Activated naive CD8-positive, alpha-beta T cell (primary cell): Measurements from ENCODE around the gene SRC.

Experiments
- H3K27ac Mint-ChIP-seq: one replicate; pipeline ENCODE4 v1.8.0; 2021; ENCODE audit warnings: mixed read lengths
- H3K27me3 Mint-ChIP-seq: one replicate; pipeline ENCODE4 v1.8.0; 2021; ENCODE audit warnings: mixed read lengths
- H3K36me3 Mint-ChIP-seq: one replicate; pipeline ENCODE4 v1.8.0; 2021; ENCODE audit warnings: mixed read lengths
- H3K4me1 Mint-ChIP-seq: one replicate; pipeline ENCODE4 v1.8.0; 2021; ENCODE audit warnings: low read depth, mixed read lengths
- H3K4me3 Mint-ChIP-seq: one replicate; pipeline ENCODE4 v1.8.0; 2021; ENCODE audit warnings: mild to moderate bottlenecking, mixed read lengths
- H3K9me3 Mint-ChIP-seq: one replicate; pipeline ENCODE4 v1.8.0; 2021; ENCODE audit warnings: low read depth, mixed read lengths

The SRC gene

GRCh38 chr20:37404461-37404890 is 58.5 kb downstream of the SRC start:
- no peaks in the 10 kb centered on the region for H3K9me3 Mint-ChIP-seq
- no peak overlapping the region for H3K4me3 Mint-ChIP-seq
- H3K4me1 Mint-ChIP-seq, result peaks cover 13% of the 10 kb centered on the region
- peaks cover 14% of the 10 kb centered on the region for H3K27me3 Mint-ChIP-seq
- no peaks in the 10 kb centered on the region for H3K36me3 Mint-ChIP-seq
- H3K27ac Mint-ChIP-seq, result no peak overlapping the region

DNA sequence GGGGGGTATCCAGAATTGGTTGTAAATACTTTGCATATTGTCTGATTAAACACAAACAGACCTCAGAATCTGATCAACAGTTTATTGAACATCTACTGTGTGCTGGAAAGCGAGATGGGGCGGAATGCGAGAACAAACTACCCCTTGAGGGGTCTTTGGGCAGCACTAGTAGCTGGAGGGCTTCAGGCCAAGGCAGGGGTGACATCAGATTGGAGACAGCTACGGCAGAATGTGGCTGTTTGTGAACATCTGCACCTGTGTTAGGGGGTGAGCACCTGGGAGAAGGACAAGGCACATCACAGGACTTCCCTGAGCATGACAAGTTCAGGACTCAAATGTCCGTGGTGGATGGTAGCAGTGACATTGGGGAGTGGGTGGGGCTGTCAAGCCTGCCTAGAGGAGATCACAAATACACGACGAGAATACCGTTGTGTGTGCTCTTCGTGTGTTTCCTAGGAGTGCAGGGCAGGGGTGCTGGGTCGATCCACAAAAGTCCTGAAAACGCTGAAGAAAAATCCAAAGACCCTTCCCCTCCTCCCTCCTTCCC is 59.5 kb downstream of the SRC start:
- H3K36me3 Mint-ChIP-seq, result no peaks in the 10 kb centered on the region
- peaks cover 13% of the 10 kb centered on the region for H3K4me1 Mint-ChIP-seq
- no peaks in the 10 kb centered on the region for H3K9me3 Mint-ChIP-seq
- H3K27me3 Mint-ChIP-seq, result peaks cover 17% of the 10 kb centered on the region
- H3K27ac Mint-ChIP-seq, result no peak overlapping the region
- H3K4me3 Mint-ChIP-seq, result peak overlapping the region; percentile 66

GRCh38 chr20:37406010-37406998 is 60.4 kb downstream of the SRC start:
- no peaks in the 10 kb centered on the region for H3K36me3 Mint-ChIP-seq
- peaks cover 17% of the 10 kb centered on the region for H3K27me3 Mint-ChIP-seq
- H3K4me3 Mint-ChIP-seq, result peak overlapping the region; percentile 75
- H3K27ac Mint-ChIP-seq, result peak overlapping the region; percentile 66
- H3K9me3 Mint-ChIP-seq, result no peaks in the 10 kb centered on the region
- peaks cover 13% of the 10 kb centered on the region for H3K4me1 Mint-ChIP-seq

DNA sequence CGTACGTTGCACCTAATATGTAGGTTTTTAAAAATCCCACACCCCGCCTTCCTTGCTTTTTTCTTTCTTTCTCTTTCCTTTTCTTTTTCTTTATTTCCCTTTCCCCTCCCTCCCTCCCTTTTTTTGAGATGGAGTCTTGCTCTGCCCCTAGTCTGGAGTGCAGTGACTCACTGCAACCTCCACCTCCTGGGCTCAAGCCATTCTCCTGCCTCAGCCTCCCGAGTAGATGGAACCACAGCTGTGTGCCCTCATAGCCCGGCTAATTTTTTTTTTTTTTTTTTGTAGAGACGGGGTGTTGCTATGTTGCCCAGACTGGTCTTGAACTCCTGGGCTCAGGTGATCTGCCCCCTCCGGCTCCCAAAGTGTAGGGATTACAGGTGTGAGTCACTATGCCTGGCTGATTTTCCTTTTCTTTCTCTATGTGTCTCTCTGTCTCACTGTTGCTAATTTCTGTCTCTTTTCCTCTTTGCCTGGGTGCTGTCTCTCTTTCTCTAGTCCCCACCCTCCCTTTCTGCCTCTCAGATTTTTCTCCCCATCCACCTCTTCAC is 61.2 kb downstream of the SRC start:
- peaks cover 13% of the 10 kb centered on the region for H3K4me1 Mint-ChIP-seq
- no peaks in the 10 kb centered on the region for H3K36me3 Mint-ChIP-seq
- peak overlapping the region; percentile 75 for H3K4me3 Mint-ChIP-seq
- peaks cover 17% of the 10 kb centered on the region for H3K27me3 Mint-ChIP-seq
- H3K27ac Mint-ChIP-seq, result peak overlapping the region; percentile 66
- no peaks in the 10 kb centered on the region for H3K9me3 Mint-ChIP-seq

- Mint-ChIP-seq H3K4me1 (peaks cover 13% of the 10 kb centered on the region), H3K36me3 (no peaks in the 10 kb centered on the region), H3K4me3 (peak overlapping the region; percentile 55), H3K27me3 (peaks cover 17% of the 10 kb centered on the region), H3K27ac (no peak overlapping the region), H3K9me3 (no peaks in the 10 kb centered on the region)
These were observed 61.6 kb downstream of the SRC start for GRCh38 chr20:37407573-37408002.

DNA sequence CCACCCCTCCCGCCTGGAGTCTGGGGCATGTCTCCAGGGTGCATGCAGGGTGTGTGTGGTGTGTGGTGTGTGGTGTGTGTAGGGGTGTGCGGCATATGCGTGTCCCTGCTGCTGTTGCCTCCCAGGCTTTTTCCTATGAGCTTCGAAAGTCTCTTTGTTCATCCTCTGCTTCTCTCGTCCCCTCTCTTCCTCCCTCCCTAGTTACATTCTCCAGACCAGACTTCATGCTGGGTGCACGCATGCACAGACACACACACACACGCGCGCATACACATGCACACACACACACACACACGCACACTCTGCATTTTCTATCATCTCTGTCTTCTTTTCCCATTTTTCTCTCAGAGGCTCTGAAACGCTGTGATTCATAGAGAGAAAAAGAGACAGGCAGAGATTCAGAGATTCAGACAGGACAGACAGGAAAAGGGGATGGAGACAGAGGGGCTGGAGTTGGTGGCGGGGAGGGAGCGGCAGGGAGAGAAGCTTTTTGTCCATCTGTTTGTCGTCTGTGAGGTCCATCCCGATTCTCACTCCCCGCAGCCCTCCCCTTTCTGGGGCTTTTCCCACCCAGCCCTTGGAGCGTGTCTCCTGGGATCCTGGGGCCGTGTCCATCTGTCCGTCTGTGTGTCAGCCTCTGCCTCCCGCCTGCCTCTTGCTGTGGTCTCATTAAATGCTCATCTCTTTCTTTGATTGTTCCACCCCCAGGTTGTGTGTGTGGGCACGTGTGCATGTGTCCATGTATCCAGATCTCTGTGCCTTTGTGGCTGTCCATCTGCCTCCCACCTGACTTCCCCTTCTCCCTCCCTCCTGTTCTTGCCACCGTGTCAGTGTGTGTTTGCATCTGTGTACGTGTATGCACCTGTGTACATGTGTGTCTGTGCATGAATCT is 62.6 kb downstream of the SRC start:
- Mint-ChIP-seq H3K9me3 (no peaks in the 10 kb centered on the region), H3K36me3 (no peaks in the 10 kb centered on the region), H3K4me1 (peaks cover 13% of the 10 kb centered on the region), H3K27me3 (peaks cover 17% of the 10 kb centered on the region), H3K4me3 (peak overlapping the region; percentile 46), H3K27ac (no peak overlapping the region)

DNA sequence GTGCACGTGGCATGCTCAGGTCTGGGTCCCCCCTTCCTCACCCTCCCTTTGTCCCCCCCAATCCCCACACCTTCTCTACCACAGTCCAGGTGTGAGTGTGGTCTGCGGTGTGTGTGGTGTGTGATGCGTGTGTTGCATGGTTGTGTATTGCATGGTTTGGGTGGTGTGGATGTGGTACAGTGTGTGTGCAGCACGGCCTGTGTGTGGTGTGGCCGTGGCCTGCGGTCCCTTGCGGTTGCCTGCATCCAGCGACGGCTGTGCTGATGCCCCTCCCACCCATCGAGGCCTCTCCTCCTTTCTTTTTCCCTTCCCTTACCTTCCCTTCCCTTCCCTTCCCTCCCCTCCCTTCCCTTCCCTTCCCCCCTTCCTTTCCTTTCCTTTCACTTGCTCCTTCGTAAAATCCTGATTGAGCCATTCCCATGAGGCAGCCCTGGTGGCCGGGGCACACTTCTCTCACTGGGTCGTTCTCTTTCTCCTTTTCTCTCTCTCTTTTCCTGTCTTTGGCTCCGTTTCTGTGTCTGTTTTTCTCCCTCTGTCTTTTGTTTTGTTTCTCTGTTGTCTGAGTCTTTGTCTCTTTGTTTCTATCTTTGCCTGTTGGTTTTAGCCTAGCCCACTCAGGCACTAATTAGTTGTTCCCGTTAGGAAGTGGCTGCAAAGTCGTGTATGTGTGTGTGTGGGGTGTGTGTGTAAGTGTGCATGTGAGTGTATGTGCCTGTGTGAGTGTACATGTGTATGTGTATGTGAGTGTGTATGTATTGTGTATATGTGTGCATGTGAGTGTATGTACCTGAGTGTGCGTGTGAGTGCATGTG is 65.7 kb downstream of the SRC start:
- peaks cover 9% of the 10 kb centered on the region for H3K4me1 Mint-ChIP-seq
- H3K4me3 Mint-ChIP-seq, result no peak overlapping the region
- H3K36me3 Mint-ChIP-seq, result no peaks in the 10 kb centered on the region
- H3K9me3 Mint-ChIP-seq, result no peaks in the 10 kb centered on the region
- no peak overlapping the region for H3K27ac Mint-ChIP-seq
- H3K27me3 Mint-ChIP-seq, result peaks cover 14% of the 10 kb centered on the region

DNA sequence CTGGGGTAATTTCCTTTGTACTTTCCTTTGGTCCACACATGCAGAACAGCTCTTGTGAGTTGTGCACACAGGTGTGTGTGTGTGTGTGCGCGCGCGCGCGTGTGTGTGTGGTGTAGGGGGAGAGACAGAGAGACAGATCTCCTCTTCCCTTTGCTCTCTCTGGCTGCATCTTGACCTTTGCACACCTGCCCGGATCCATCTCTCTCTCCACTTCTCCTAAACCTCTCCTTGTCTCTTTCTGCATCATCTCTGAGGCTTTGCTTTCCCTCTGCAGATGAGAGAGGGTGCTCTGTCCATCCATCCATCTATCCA is 67.0 kb downstream of the SRC start:
- H3K4me3 Mint-ChIP-seq, result no peak overlapping the region
- no peaks in the 10 kb centered on the region for H3K9me3 Mint-ChIP-seq
- peaks cover 12% of the 10 kb centered on the region for H3K27me3 Mint-ChIP-seq
- no peaks in the 10 kb centered on the region for H3K36me3 Mint-ChIP-seq
- H3K27ac Mint-ChIP-seq, result no peak overlapping the region
- H3K4me1 Mint-ChIP-seq, result peaks cover 1% of the 10 kb centered on the region

- H3K4me3 Mint-ChIP-seq, result peak overlapping the region; percentile 17
- peaks cover 1% of the 10 kb centered on the region for H3K4me1 Mint-ChIP-seq
- no peaks in the 10 kb centered on the region for H3K36me3 Mint-ChIP-seq
- H3K9me3 Mint-ChIP-seq, result no peaks in the 10 kb centered on the region
- no peak overlapping the region for H3K27ac Mint-ChIP-seq
- H3K27me3 Mint-ChIP-seq, result peaks cover 10% of the 10 kb centered on the region
These were observed 67.4 kb downstream of the SRC start for GRCh38 chr20:37413379-37413778.

- no peaks in the 10 kb centered on the region for H3K36me3 Mint-ChIP-seq
These were observed 68.5 kb downstream of the SRC start for GRCh38 chr20:37414224-37415035.

DNA sequence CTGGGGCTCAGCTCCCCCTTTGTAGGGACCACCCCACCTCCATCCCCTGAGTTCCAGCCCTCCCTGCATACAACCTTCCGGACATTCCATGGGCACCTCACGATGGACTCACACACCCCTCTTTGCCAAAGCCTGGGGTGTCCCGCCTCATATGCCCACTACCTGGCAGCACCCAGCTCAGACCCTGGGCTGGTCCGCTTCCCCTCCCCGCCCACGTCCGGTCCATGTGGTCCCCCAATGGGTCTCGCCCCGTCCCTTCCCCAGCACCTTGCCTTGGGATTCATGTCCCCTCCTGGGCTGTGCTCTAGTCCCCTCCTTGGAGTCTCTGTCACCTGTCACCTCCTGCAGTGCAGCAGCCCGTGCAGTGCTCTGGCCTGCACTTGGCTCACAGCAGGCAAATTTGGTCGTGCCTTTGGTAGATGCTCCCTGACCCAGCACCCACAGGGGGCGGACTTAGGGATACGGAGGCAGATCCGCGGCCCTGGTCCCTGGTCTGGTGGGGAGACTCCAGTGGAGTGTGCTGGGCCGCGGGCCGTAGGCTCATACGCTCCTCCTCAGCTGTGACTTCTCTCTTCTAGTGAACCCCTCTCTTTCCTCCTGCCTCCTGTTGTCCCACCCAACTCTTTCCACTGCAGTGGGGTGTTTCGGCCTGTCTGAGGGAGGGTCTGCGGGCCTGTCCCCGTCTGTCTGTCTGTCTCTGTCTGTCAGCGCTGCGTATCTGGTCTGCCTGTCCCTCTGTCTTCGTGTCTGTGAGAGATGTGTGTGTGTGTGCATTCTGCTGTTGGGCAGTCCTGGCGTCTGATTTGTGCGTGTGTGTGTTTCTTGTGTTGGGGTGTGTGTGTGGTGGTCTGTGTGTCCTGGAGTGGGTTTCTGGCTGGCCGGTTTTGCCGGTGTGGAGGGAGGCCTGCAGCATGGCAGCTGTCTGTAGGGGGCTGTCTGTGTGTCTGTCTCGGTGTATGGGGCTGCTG is 69.5 kb downstream of the SRC start:
- H3K27ac Mint-ChIP-seq, result no peak overlapping the region
- no peak overlapping the region for H3K4me3 Mint-ChIP-seq
- H3K4me1 Mint-ChIP-seq, result peaks cover 1% of the 10 kb centered on the region
- H3K36me3 Mint-ChIP-seq, result no peaks in the 10 kb centered on the region
- no peaks in the 10 kb centered on the region for H3K27me3 Mint-ChIP-seq
- H3K9me3 Mint-ChIP-seq, result no peaks in the 10 kb centered on the region

More at GRCh38 chr20:37414224-37415035, 68.5 kb downstream of the SRC start:
- Mint-ChIP-seq H3K27me3 (peaks cover 3% of the 10 kb centered on the region), H3K4me3 (no peak overlapping the region), H3K4me1 (peaks cover 1% of the 10 kb centered on the region), H3K9me3 (no peaks in the 10 kb centered on the region), H3K27ac (no peak overlapping the region)

- Mint-ChIP-seq H3K9me3 (no peaks in the 10 kb centered on the region), H3K4me3 (no peak overlapping the region), H3K27ac (no peak overlapping the region), H3K4me1 (peaks cover 1% of the 10 kb centered on the region), H3K27me3 (peaks cover 3% of the 10 kb centered on the region), H3K36me3 (no peaks in the 10 kb centered on the region)
These were observed 70.3 kb downstream of the SRC start for GRCh38 chr20:37416100-37416847.
